H1 (cell line): Measurements from ENCODE around the gene SLC9A4. TPM values are rescaled to one million over a fixed set of nuclear protein-coding genes. Genes with fewer than 3 reads are reported as not detected.

Experiments used
- CTCF ChIA-PET: fragments of 300-600 bp; sonication (Branson Sonifier 250); formaldehyde crosslinking; loops from one replicate; lab custom pipeline; 2021; ENCODE audit not compliant: partially characterized antibody; lab: Charles Lee
- POLR2A ChIA-PET: fragments of 300-600 bp; sonication (Branson Sonifier 250); formaldehyde crosslinking; loops from one replicate; lab custom pipeline; 2021; ENCODE audit warnings: inconsistent platforms; ENCODE audit not compliant: partially characterized antibody; lab: Charles Lee
- DNase-seq, 2 experiments: peaks; one replicate each; pipeline versions ENCODE4 v3.0.0 to v3.0.0-alpha.2; 2010 to 2022; ENCODE audit warnings: low spot score in 2 of 2, low read depth in 1 of 2, mixed read lengths in 1 of 2
- FAIRE-seq: peaks from 2 replicates; lab custom pipeline; 2011; peaks lifted over from hg19 to GRCh38; lab: Jason Lieb, UNC
- H2AFZ ChIP-seq: 2 replicates; pipeline ENCODE4 v1.8.1; 2012; ENCODE audit warnings: low read length, inconsistent platforms
- H2AK5ac ChIP-seq: 2 replicates; pipeline ENCODE4 v1.6.1; 2013; ENCODE audit warnings: low read depth, low read length
- H2BK120ac ChIP-seq: replicated peaks from 2 replicates; pipeline ENCODE3; 2013; ENCODE audit warnings: low read depth, low read length, inconsistent platforms
- H2BK12ac ChIP-seq: 2 replicates; pipeline ENCODE4 v1.6.1; 2013; ENCODE audit warnings: low read depth, low read length
- H2BK15ac ChIP-seq: 2 replicates; pipeline ENCODE4 v1.6.1; 2013; ENCODE audit warnings: low read length
- H2BK20ac ChIP-seq: 2 replicates; pipeline ENCODE4 v1.6.1; 2013; ENCODE audit warnings: low read length
- H2BK5ac ChIP-seq: 2 replicates; pipeline ENCODE4 v1.6.1; 2013; ENCODE audit warnings: low read depth, low read length
- H3K14ac ChIP-seq: 2 replicates; pipeline ENCODE4 v1.6.1; 2013; ENCODE audit warnings: inconsistent platforms; ENCODE audit not compliant: insufficient read length
- H3K18ac ChIP-seq: 2 replicates; pipeline ENCODE4 v1.6.1; 2013; ENCODE audit warnings: low read length; ENCODE audit errors: extremely low read depth
- H3K23ac ChIP-seq: 2 replicates; pipeline ENCODE4 v1.6.1; 2013; ENCODE audit warnings: inconsistent platforms; ENCODE audit not compliant: insufficient read length
- H3K23me2 ChIP-seq: 2 replicates; pipeline ENCODE4 v1.6.1; 2013; ENCODE audit warnings: low read depth, low read length
- H3K27ac ChIP-seq: 2 replicates; pipeline ENCODE4 v1.6.1; 2011; ENCODE audit warnings: low read depth, low read length, inconsistent platforms
- H3K27me3 ChIP-seq, 4 experiments: replicated peaks in 1 of 4; 1 replicate in 1 of 4; 2 replicates in 3 of 4; pipeline versions ENCODE4 v1.6.1 to v1.8.1; 2011 to 2013; ENCODE audit warnings: low read length in 3 of 4, mild to moderate bottlenecking in 3 of 4, inconsistent platforms in 2 of 4, mixed read lengths in 2 of 4, moderate library complexity in 1 of 4; ENCODE audit not compliant: control insufficient read depth in 3 of 4, insufficient read depth in 3 of 4; ENCODE audit errors: extremely low read depth in 1 of 4
- H3K36me3 ChIP-seq, 4 experiments: 2 replicates each; pipeline versions ENCODE4 v1.6.1 to v1.8.1; 2011 to 2013; ENCODE audit warnings: mild to moderate bottlenecking in 4 of 4, low read length in 3 of 4, moderate library complexity in 2 of 4, control low read depth in 1 of 4, inconsistent platforms in 1 of 4; ENCODE audit not compliant: insufficient read depth in 4 of 4, control insufficient read depth in 2 of 4
- H3K4ac ChIP-seq: replicated peaks from 2 replicates; pipeline ENCODE3; 2013; ENCODE audit warnings: low read length, low read depth, mixed read lengths, inconsistent platforms; ENCODE audit not compliant: insufficient read length
- H3K4me1 ChIP-seq, 4 experiments: replicated peaks in 1 of 4; 1 replicate in 1 of 4; 2 replicates in 3 of 4; pipeline versions ENCODE4 v1.6.1 to v1.8.1; 2011 to 2013; ENCODE audit warnings: low read length in 3 of 4, inconsistent platforms in 2 of 4, mixed read lengths in 1 of 4; ENCODE audit not compliant: insufficient read depth in 4 of 4, control insufficient read depth in 3 of 4
- H3K4me2 ChIP-seq, 2 experiments: 2 replicates each; pipeline versions ENCODE4 v1.6.1 to v1.8.1; 2011 to 2013; ENCODE audit warnings: low read depth in 2 of 2, low read length in 2 of 2, control low read depth in 1 of 2, inconsistent platforms in 1 of 2, mild to moderate bottlenecking in 1 of 2; ENCODE audit not compliant: insufficient read depth in 1 of 2
- H3K4me3 ChIP-seq, 4 experiments: fragments of 200-600, 300-600 bp in 1 of 4; sonication (generic), shearing (Covaris generic), sonication (Bioruptor Twin) in 1 of 4; 2 replicates each; pipeline versions ENCODE4 v1.5.1 to v1.8.1; 2011 to 2016; ENCODE audit warnings: low read length in 4 of 4, low read depth in 3 of 4, control low read depth in 2 of 4, inconsistent platforms in 2 of 4, mild to moderate bottlenecking in 2 of 4, mixed read lengths in 1 of 4, moderate library complexity in 1 of 4; ENCODE audit not compliant: insufficient read depth in 2 of 4; ENCODE audit errors: extremely low read depth in 1 of 4
- H3K56ac ChIP-seq: replicated peaks from 2 replicates; pipeline ENCODE3; 2013; ENCODE audit warnings: low read depth, mild to moderate bottlenecking, mixed read lengths, low read length, inconsistent platforms; ENCODE audit not compliant: insufficient read length
- H3K79me1 ChIP-seq: 2 replicates; pipeline ENCODE4 v1.6.1; 2013; ENCODE audit warnings: low read depth, low read length, control low read depth
- H3K79me2 ChIP-seq, 2 experiments: 2 replicates each; pipeline versions ENCODE4 v1.6.1 to v1.8.1; 2012 to 2013; ENCODE audit warnings: low read length in 2 of 2, mild to moderate bottlenecking in 2 of 2, inconsistent platforms in 1 of 2; ENCODE audit not compliant: insufficient read depth in 2 of 2, control insufficient read depth in 1 of 2
- H3K9ac ChIP-seq, 4 experiments: replicated peaks in 1 of 4; 1 replicate in 1 of 4; 2 replicates in 3 of 4; pipeline versions ENCODE4 v1.6.1 to v1.8.1; 2011 to 2013; ENCODE audit warnings: low read depth in 3 of 4, low read length in 3 of 4, control low read depth in 2 of 4, mild to moderate bottlenecking in 2 of 4, moderate library complexity in 2 of 4, inconsistent platforms in 1 of 4; ENCODE audit errors: extremely low read depth in 1 of 4
- H3K9me3 ChIP-seq, 2 experiments: 2 replicates each; pipeline versions ENCODE4 v1.6.1 to v1.8.1; 2012 to 2013; ENCODE audit warnings: mild to moderate bottlenecking in 2 of 2, moderate library complexity in 2 of 2, control low read depth in 1 of 2, inconsistent platforms in 1 of 2, low read depth in 1 of 2, low read length in 1 of 2, mixed read lengths in 1 of 2; ENCODE audit not compliant: insufficient read depth in 2 of 2
- H4K20me1 ChIP-seq, 2 experiments: replicated peaks in 1 of 2; 2 replicates each; pipeline versions ENCODE3 to v1.8.1; 2011 to 2013; ENCODE audit warnings: inconsistent platforms in 2 of 2, low read length in 2 of 2, mild to moderate bottlenecking in 1 of 2; ENCODE audit not compliant: insufficient read depth in 2 of 2, control insufficient read depth in 1 of 2
- H4K5ac ChIP-seq: 2 replicates; pipeline ENCODE4 v1.6.1; 2013; ENCODE audit warnings: low read length, low read depth, mixed read lengths, inconsistent platforms; ENCODE audit not compliant: insufficient read length
- H4K8ac ChIP-seq: 2 replicates; pipeline ENCODE4 v1.8.0; 2013; ENCODE audit warnings: mild to moderate bottlenecking, moderate library complexity, low read length, inconsistent platforms; ENCODE audit not compliant: insufficient read depth; ENCODE audit errors: extremely low read depth
- H4K91ac ChIP-seq: replicated peaks from 2 replicates; pipeline ENCODE3; 2013; ENCODE audit warnings: low read length, mixed read lengths, inconsistent platforms; ENCODE audit not compliant: insufficient read length
- ASH2L ChIP-seq: fragments of 200-600, 300-600 bp; sonication (generic); IDR thresholded peaks from one replicate; pipeline ENCODE4 v1.7.1; 2017; ENCODE audit warnings: low read length
- CBX5 ChIP-seq: fragments of 300-800, 300-1000 bp; sonication (generic); IDR thresholded peaks from 2 replicates; pipeline ENCODE4 v1.7.1; 2016; ENCODE audit warnings: antibody characterized with exemption, low read length, low read depth
- CHD1 ChIP-seq: IDR thresholded peaks from 2 replicates; pipeline ENCODE4 v1.6.1; 2012; ENCODE audit warnings: low read depth, low read length, improper control_type of control experiment
- EZH2 ChIP-seq: fragments of 200-600 bp; sonication (generic); IDR thresholded peaks from 2 replicates; pipeline ENCODE4 v1.7.1; 2012; ENCODE audit warnings: low read depth, mild to moderate bottlenecking, moderate library complexity, low read length, inconsistent platforms; ENCODE audit not compliant: severe bottlenecking
- FOSL1 ChIP-seq: IDR thresholded peaks from 2 replicates; pipeline ENCODE4 v1.6.1; 2011; ENCODE audit warnings: mild to moderate bottlenecking, low read depth, low read length, moderate library complexity; ENCODE audit not compliant: insufficient read depth
- JUN ChIP-seq: IDR thresholded peaks from 2 replicates; pipeline ENCODE4 v1.6.1; 2011; ENCODE audit warnings: low read depth, mild to moderate bottlenecking, improper control_type of control experiment, low read length
- KDM1A ChIP-seq: fragments of 200-600, 300-600 bp; sonication (generic); IDR thresholded peaks from 2 replicates; pipeline ENCODE4 v1.7.1; 2016; ENCODE audit warnings: mild to moderate bottlenecking, low read length, borderline replicate concordance
- NANOG ChIP-seq: IDR thresholded peaks from 2 replicates; pipeline ENCODE4 v1.6.1; 2011; ENCODE audit warnings: low read length, low read depth, mild to moderate bottlenecking, inconsistent platforms; ENCODE audit not compliant: insufficient read depth, poor library complexity, severe bottlenecking
- SIRT6 ChIP-seq: IDR thresholded peaks from one replicate; pipeline ENCODE4 v1.7.1; 2012; ENCODE audit warnings: low read length, inconsistent platforms
- TBP ChIP-seq: IDR thresholded peaks from 2 replicates; pipeline ENCODE4 v1.6.1; 2011; ENCODE audit warnings: low read depth, low read length, improper control_type of control experiment
- TCF12 ChIP-seq: IDR thresholded peaks from 2 replicates; pipeline ENCODE4 v1.6.1; 2011; ENCODE audit warnings: low read depth, mild to moderate bottlenecking, low read length
- WGBS, 2 experiments: shearing (Covaris generic) in 1 of 2; methylation state at CpG; one replicate each; pipeline versions ENCODE4 v1.1.6 to v1.1.7; 2013 to 2015; ENCODE audit warnings: low lambda C conversion rate in 2 of 2, mixed read lengths in 2 of 2, inconsistent platforms in 1 of 2, low coverage in 1 of 2, missing lambda C conversion rate in 1 of 2; ENCODE audit not compliant: insufficient replicate concordance in 2 of 2, insufficient coverage in 1 of 2, insufficient read length in 1 of 2; ENCODE audit errors: extremely low coverage in 1 of 2, missing lambda C conversion rate in 1 of 2; 5-methylcytosine and 5-hydroxymethylcytosine counted together
- polyA plus RNA-seq, 7 experiments: library from polyadenylated mRNA; depleted of rRNA in 3 of 7; stranded (reverse) in 5 of 7; unstranded in 2 of 7; fragments of >200 nt in 5 of 7; fragments of 200-250 nt in 2 of 7; gene quantifications; 1 replicate in 5 of 7; 2 replicates in 1 of 7; 4 replicates in 1 of 7; pipeline versions ENCODE4 v1.2.1 to v1.2.3, GENCODE V29; 2011 to 2013; ENCODE audit warnings: missing spikeins in 2 of 7, mixed read lengths in 2 of 7
- total RNA-seq: library from RNA; stranded (reverse); fragmentation: NEBNext Ultra II Directional; extraction: Animal tissue kit (Norgen Biotek cat#: 25700); gene quantifications from 2 replicates; pipeline ENCODE4 v1.2.1, GENCODE V29; 2021

SLC9A4 gene
- total and polyA plus RNA-seq, 2 of the 8 experiments (the other 6 are each of a cell fraction or from before 2014, with no cell fraction given), result not detected

DNA sequence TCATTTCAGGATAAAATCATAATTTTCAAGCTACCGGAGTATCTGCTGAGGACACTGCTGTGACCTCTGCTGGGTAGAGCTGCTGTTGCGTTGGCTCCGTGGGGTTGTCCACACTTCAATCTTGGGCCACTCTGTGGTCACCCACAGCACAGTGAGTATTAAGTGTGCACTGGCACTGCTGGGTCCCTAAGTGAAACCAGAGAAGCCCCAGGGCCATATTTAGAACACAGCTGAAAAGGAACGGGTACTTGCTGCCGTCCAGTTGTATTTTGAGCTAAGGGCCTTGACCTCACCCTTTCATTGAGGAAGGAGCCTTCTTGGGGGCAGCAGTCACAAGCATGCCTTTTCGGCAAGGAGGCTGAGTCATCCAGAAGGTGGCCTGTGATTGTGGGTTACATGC is 10.1 kb downstream of the SLC9A4 start:
- Histone ChIP-seq H2BK120ac (no peak overlapping the region), H3K9ac (no peak overlapping the region), H4K5ac (no peak overlapping the region), H3K4me1 (peaks cover 0 to 2% (median 0%) of the 10 kb centered on the region in 4 experiments; a peak in 1 of 7 replicates), H2AK5ac (no peak overlapping the region), H3K27me3 (0 out of 7 replicates have a peak, but pooled peaks cover 0 to 2% (median 0%) of the 10 kb centered on the region in 4 experiments), H3K27ac (no peak overlapping the region), H2BK5ac (no peak overlapping the region), H2BK20ac (no peak overlapping the region), H2BK12ac (no peak overlapping the region), H3K14ac (no peak overlapping the region), H3K9me3 (no peaks in the 10 kb centered on the region), H3K79me2 (no peaks in the 10 kb centered on the region), H4K8ac (no peak overlapping the region), H3K23me2 (no peaks in the 10 kb centered on the region)
- no peak for DNase-seq
- TF ChIP-seq NANOG (no peak), TCF12 (no peak), SIRT6 (no peak), EZH2 (no peak), CBX5 (no peak), JUN (no peak), CHD1 (no peak), KDM1A (no peak), TBP (no peak), FOSL1 (no peak), ASH2L (no peak)
- TF ChIP-seq, all 59 proteins: peak for 0
- no peak overlapping the region for H3K56ac ChIP-seq
- FAIRE-seq, result no peak
- no peak overlapping the region for H3K4me3 ChIP-seq
- H4K91ac ChIP-seq, result no peak overlapping the region
- WGBS, 2 experiments, result 96% methylated on average over 6 of the region's 6 CpGs; no CpG with 5 or more reads in 1 of the 2 experiments
- H4K20me1 ChIP-seq, result no peaks in the 10 kb centered on the region
- no peaks in the 10 kb centered on the region for H3K79me1 ChIP-seq
- H3K18ac ChIP-seq, result no peak overlapping the region
- no peaks in the 10 kb centered on the region for H3K36me3 ChIP-seq
- no peak overlapping the region for H3K4me2 ChIP-seq
- ChIA-PET POLR2A (no interaction called here), CTCF (interaction anchor here (0.6 to 7.1 kb wide), 7 partner anchors 11 to 531 kb away, joined by 3 to 54 read pairs (median 4); partner anchors contain the start of gene SLC9A4)
- no peak overlapping the region for H3K4ac ChIP-seq
- H3K23ac ChIP-seq, result no peak overlapping the region
- H2AFZ ChIP-seq, result no peak overlapping the region
- H2BK15ac ChIP-seq, result no peak overlapping the region
